Measurements from ENCODE around the gene UST.
"Not testable (repeated sequence)": the region's sequence is repeated elsewhere in the genome, so short reads cannot be mapped to it uniquely, and the experiment has no call there.

The UST gene

GRCh38 chr6:148915810-148916209 lies 169.0 kb downstream of the UST start:
- DNase-seq (ENCODE audit: low spot score) = no peak
- Histone ChIP-seq H3K27me3 (ENCODE audit: control insufficient read depth in 3 of 3, insufficient read depth in 3 of 3, low read depth in 1 of 3, low read length in 3 of 3) (no peaks in the 10 kb centered on the region), H3K4me3 (ENCODE audit: low read length in 2 of 2) (no peak overlapping the region), H3K18ac (ENCODE audit: low read length) (no peak overlapping the region), H4K8ac (ENCODE audit: low read depth, low read length) (no peak overlapping the region), H2AK5ac (ENCODE audit: low read depth, low read length) (no peak overlapping the region), H3K79me1 (ENCODE audit: low read depth, low read length) (no peaks in the 10 kb centered on the region), H2BK15ac (ENCODE audit: low read length) (no peak overlapping the region), H3K4me1 (ENCODE audit: control insufficient read depth in 2 of 2, insufficient read depth in 1 of 2, low read depth in 1 of 2, low read length in 2 of 2) (peaks cover 3 to 7% of the 10 kb centered on the region in 2 donors), H4K91ac (ENCODE audit: low read depth, low read length, poor library complexity) (no peak overlapping the region), H3K27ac (replicated peaks; ENCODE audit: low read length) (no peak overlapping the region), H2BK12ac (ENCODE audit: low read length) (no peak overlapping the region), H3K4me2 (ENCODE audit: insufficient read depth, low read length, poor library complexity, severe bottlenecking) (no peak overlapping the region), H3K23ac (ENCODE audit: low read depth, low read length, poor library complexity) (no peak overlapping the region), H3K4ac (ENCODE audit: low read length) (no peak overlapping the region), H2BK120ac (ENCODE audit: low read depth, low read length) (no peak overlapping the region), H3K14ac (ENCODE audit: low read length) (no peak overlapping the region), H2BK5ac (ENCODE audit: low read length) (no peak overlapping the region), H3K36me3 (replicated peaks in 1 of 2; ENCODE audit: control insufficient read depth in 2 of 2, insufficient read depth in 2 of 2, low read length in 2 of 2) (peaks cover 0 to 2% of the 10 kb centered on the region in 2 donors), H3K9ac (ENCODE audit: low read depth, low read length, poor library complexity) (no peak overlapping the region), H3K9me3 (replicated peaks in 1 of 2; ENCODE audit: control insufficient read depth in 2 of 2, insufficient read depth in 1 of 2, low read depth in 1 of 2, low read length in 2 of 2) (peaks cover 8 to 9% of the 10 kb centered on the region in 2 donors), H2AFZ (ENCODE audit: low read length) (no peak overlapping the region)
- WGBS, 2 donors (ENCODE audit: extremely low coverage in 2 of 2, insufficient read length in 2 of 2, insufficient replicate concordance in 1 of 2) = no CpG with 5 or more reads among the region's 1 CpG

- DNase-seq (ENCODE audit: low spot score); H3K27ac ChIP-seq (replicated peaks; ENCODE audit: low read length); H3K4me3 ChIP-seq (ENCODE audit: low read length in 2 of 2); H3K23ac ChIP-seq (ENCODE audit: low read depth, low read length, poor library complexity); H3K27me3 ChIP-seq (ENCODE audit: control insufficient read depth in 3 of 3, insufficient read depth in 3 of 3, low read depth in 1 of 3, low read length in 3 of 3); H3K4me1 ChIP-seq (ENCODE audit: control insufficient read depth in 2 of 2, insufficient read depth in 1 of 2, low read depth in 1 of 2, low read length in 2 of 2); H2AFZ ChIP-seq (ENCODE audit: low read length); H3K4me2 ChIP-seq (ENCODE audit: insufficient read depth, low read length, poor library complexity, severe bottlenecking); H2BK120ac ChIP-seq (ENCODE audit: low read depth, low read length); H3K79me1 ChIP-seq (ENCODE audit: low read depth, low read length); H3K9ac ChIP-seq (ENCODE audit: low read depth, low read length, poor library complexity); H2BK5ac ChIP-seq (ENCODE audit: low read length); H2BK12ac ChIP-seq (ENCODE audit: low read length); H3K18ac ChIP-seq (ENCODE audit: low read length); H3K14ac ChIP-seq (ENCODE audit: low read length); H4K91ac ChIP-seq (ENCODE audit: low read depth, low read length, poor library complexity); H2AK5ac ChIP-seq (ENCODE audit: low read depth, low read length); H3K9me3 ChIP-seq (replicated peaks in 1 of 2; ENCODE audit: control insufficient read depth in 2 of 2, insufficient read depth in 1 of 2, low read depth in 1 of 2, low read length in 2 of 2); H4K8ac ChIP-seq (ENCODE audit: low read depth, low read length); H2BK15ac ChIP-seq (ENCODE audit: low read length); H3K4ac ChIP-seq (ENCODE audit: low read length); H3K36me3 ChIP-seq (replicated peaks in 1 of 2; ENCODE audit: control insufficient read depth in 2 of 2, insufficient read depth in 2 of 2, low read length in 2 of 2): not testable (repeated sequence)
- no CpG with 5 or more reads among the region's 10 CpGs for WGBS, 2 donors (ENCODE audit: extremely low coverage in 2 of 2, insufficient read length in 2 of 2, insufficient replicate concordance in 1 of 2)
Observed at GRCh38 chr6:148916485-148916884, 169.7 kb downstream of the UST start.

GRCh38 chr6:148924226-148925012 lies 177.6 kb downstream of the UST start:
- no peak overlapping the region for H2BK12ac ChIP-seq (ENCODE audit: low read length)
- H3K4me1 ChIP-seq (ENCODE audit: control insufficient read depth in 2 of 2, insufficient read depth in 1 of 2, low read depth in 1 of 2, low read length in 2 of 2) = peaks cover 0 to 15% of the 10 kb centered on the region in 2 donors
- H2AFZ ChIP-seq (ENCODE audit: low read length) = no peak overlapping the region
- no CpG with 5 or more reads among the region's 8 CpGs for WGBS, 2 donors (ENCODE audit: extremely low coverage in 2 of 2, insufficient read length in 2 of 2, insufficient replicate concordance in 1 of 2)
- H3K4ac ChIP-seq (ENCODE audit: low read length) = no peak overlapping the region
- H3K23ac ChIP-seq (ENCODE audit: low read depth, low read length, poor library complexity) = no peak overlapping the region
- H3K4me2 ChIP-seq (ENCODE audit: insufficient read depth, low read length, poor library complexity, severe bottlenecking) = no peak overlapping the region
- no peak overlapping the region for H3K14ac ChIP-seq (ENCODE audit: low read length)
- no peak overlapping the region for H3K18ac ChIP-seq (ENCODE audit: low read length)
- no peak for DNase-seq (ENCODE audit: low spot score)
- no peak overlapping the region for H4K8ac ChIP-seq (ENCODE audit: low read depth, low read length)
- no peak overlapping the region for H2BK5ac ChIP-seq (ENCODE audit: low read length)
- no peak overlapping the region for H2BK120ac ChIP-seq (ENCODE audit: low read depth, low read length)
- H3K9me3 ChIP-seq (replicated peaks in 1 of 2; ENCODE audit: control insufficient read depth in 2 of 2, insufficient read depth in 1 of 2, low read depth in 1 of 2, low read length in 2 of 2) = no peaks in the 10 kb centered on the region
- H4K91ac ChIP-seq (ENCODE audit: low read depth, low read length, poor library complexity) = no peak overlapping the region
- no peak overlapping the region for H2AK5ac ChIP-seq (ENCODE audit: low read depth, low read length)
- H3K36me3 ChIP-seq (replicated peaks in 1 of 2; ENCODE audit: control insufficient read depth in 2 of 2, insufficient read depth in 2 of 2, low read length in 2 of 2) = no peaks in the 10 kb centered on the region
- no peak overlapping the region for H3K9ac ChIP-seq (ENCODE audit: low read depth, low read length, poor library complexity)
- H3K79me1 ChIP-seq (ENCODE audit: low read depth, low read length) = no peaks in the 10 kb centered on the region
- H2BK15ac ChIP-seq (ENCODE audit: low read length) = no peak overlapping the region
- H3K27ac ChIP-seq (replicated peaks; ENCODE audit: low read length) = no peak overlapping the region
- H3K27me3 ChIP-seq (ENCODE audit: control insufficient read depth in 3 of 3, insufficient read depth in 3 of 3, low read depth in 1 of 3, low read length in 3 of 3) = no peaks in the 10 kb centered on the region
- H3K4me3 ChIP-seq (ENCODE audit: low read length in 2 of 2) = peak overlapping the region in 1 of 2 donors; percentile 14

GRCh38 chr6:148925701-148926100 lies 178.9 kb downstream of the UST start:
- Histone ChIP-seq H3K36me3 (replicated peaks in 1 of 2; ENCODE audit: control insufficient read depth in 2 of 2, insufficient read depth in 2 of 2, low read length in 2 of 2) (no peaks in the 10 kb centered on the region), H3K23ac (ENCODE audit: low read depth, low read length, poor library complexity) (no peak overlapping the region), H2AK5ac (ENCODE audit: low read depth, low read length) (no peak overlapping the region), H3K27me3 (ENCODE audit: control insufficient read depth in 3 of 3, insufficient read depth in 3 of 3, low read depth in 1 of 3, low read length in 3 of 3) (no peaks in the 10 kb centered on the region), H2BK15ac (ENCODE audit: low read length) (no peak overlapping the region), H3K14ac (ENCODE audit: low read length) (no peak overlapping the region), H3K4me1 (ENCODE audit: control insufficient read depth in 2 of 2, insufficient read depth in 1 of 2, low read depth in 1 of 2, low read length in 2 of 2) (peaks cover 0 to 12% of the 10 kb centered on the region in 2 donors), H3K4me2 (ENCODE audit: insufficient read depth, low read length, poor library complexity, severe bottlenecking) (no peak overlapping the region), H3K27ac (replicated peaks; ENCODE audit: low read length) (no peak overlapping the region), H4K8ac (ENCODE audit: low read depth, low read length) (no peak overlapping the region), H2BK5ac (ENCODE audit: low read length) (no peak overlapping the region), H3K4ac (ENCODE audit: low read length) (no peak overlapping the region), H2BK120ac (ENCODE audit: low read depth, low read length) (no peak overlapping the region), H4K91ac (ENCODE audit: low read depth, low read length, poor library complexity) (no peak overlapping the region), H3K79me1 (ENCODE audit: low read depth, low read length) (no peaks in the 10 kb centered on the region), H2BK12ac (ENCODE audit: low read length) (no peak overlapping the region), H3K4me3 (ENCODE audit: low read length in 2 of 2) (no peak overlapping the region), H3K9ac (ENCODE audit: low read depth, low read length, poor library complexity) (no peak overlapping the region), H2AFZ (ENCODE audit: low read length) (no peak overlapping the region), H3K18ac (ENCODE audit: low read length) (no peak overlapping the region), H3K9me3 (replicated peaks in 1 of 2; ENCODE audit: control insufficient read depth in 2 of 2, insufficient read depth in 1 of 2, low read depth in 1 of 2, low read length in 2 of 2) (no peaks in the 10 kb centered on the region)
- no peak for DNase-seq (ENCODE audit: low spot score)
- WGBS, 2 donors (ENCODE audit: extremely low coverage in 2 of 2, insufficient read length in 2 of 2, insufficient replicate concordance in 1 of 2) = no CpG with 5 or more reads among the region's 2 CpGs
